HG02970 (cell line): Measurements from ENCODE around the gene SUDS3.
"Not testable (repeated sequence)": the region's sequence is repeated elsewhere in the genome, so short reads cannot be mapped to it uniquely, and the experiment has no call there.

Source experiments
- ATAC-seq: cut with Tn5 transposase; IDR thresholded peaks from one replicate; pipeline ENCODE4 v1.9.1; 2021; ENCODE audit warnings: mild to moderate bottlenecking, moderate library complexity, moderate number of reproducible peaks; ENCODE audit not compliant: unreplicated experiment, low FRiP score

Gene SUDS3

DNA sequence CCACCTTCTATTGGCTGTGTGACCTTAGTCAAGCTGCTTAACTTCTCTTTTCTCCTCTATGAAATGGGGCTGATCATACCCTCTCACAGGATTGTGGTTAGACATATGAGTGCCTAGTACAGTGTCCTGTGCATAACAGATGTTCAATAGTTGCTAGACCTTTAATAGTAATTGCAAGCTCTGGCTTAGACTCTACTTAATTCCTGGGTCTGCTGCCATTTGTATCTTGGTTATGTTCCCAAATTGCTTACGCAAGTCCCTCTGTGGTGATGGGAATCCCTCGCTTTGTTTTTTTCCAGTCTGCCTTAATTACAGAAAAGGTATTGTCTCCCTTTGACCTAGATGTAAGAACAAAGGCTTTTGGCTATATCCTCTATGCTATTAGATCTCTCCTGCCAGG lies 15.1 kb downstream of the SUDS3 start:
- ATAC-seq, result no peak

DNA sequence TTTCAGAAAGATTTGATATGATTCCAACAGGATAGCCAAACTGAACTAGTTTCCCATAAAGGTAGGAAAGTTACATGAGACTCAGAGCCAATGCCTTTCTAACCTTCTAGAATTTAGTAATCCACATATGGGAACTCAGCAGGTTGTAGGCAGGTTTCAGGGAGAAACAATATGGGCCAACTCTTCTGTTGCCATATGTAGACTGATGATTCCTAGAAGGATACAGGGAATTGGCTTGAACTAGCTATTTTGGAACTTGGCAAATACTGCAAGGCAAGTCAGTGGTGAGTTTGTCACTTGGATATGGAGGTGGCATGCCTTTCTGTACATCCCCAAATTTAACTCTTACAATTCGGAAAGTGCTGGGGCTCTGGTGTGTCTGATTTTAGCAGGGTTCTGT lies 15.5 kb downstream of the SUDS3 start:
- ATAC-seq, result no peak

GRCh38 chr12:118397708-118398440 lies 21.5 kb downstream of the SUDS3 start:
- no peak for ATAC-seq

GRCh38 chr12:118398524-118398923 lies 22.2 kb downstream of the SUDS3 start:
- no peak for ATAC-seq

DNA sequence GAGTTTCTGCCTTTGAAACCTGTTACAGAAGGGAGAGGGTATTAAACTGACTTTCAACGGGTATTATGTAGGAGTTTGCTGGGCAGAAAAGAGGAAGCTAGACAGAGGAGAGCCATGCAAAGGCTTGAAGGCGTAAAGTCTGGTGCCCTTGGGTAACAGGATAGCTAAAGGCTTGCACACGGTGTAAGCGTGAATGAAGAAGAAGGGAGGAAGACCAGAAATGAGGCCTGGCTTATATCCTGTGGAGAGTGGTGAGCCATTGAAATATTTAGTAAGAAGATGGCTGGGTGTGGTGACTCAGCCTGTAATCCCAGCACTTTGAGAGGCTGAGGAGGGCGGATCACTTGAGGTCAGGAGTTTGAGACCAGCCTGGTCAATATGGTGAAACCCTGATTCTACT lies 22.6 kb downstream of the SUDS3 start:
- no peak for ATAC-seq

- ATAC-seq, result no peak
These were observed 25.9 kb downstream of the SUDS3 start for GRCh38 chr12:118402251-118402650.

- no peak for ATAC-seq
These were observed 28.6 kb downstream of the SUDS3 start for GRCh38 chr12:118404876-118405521.

DNA sequence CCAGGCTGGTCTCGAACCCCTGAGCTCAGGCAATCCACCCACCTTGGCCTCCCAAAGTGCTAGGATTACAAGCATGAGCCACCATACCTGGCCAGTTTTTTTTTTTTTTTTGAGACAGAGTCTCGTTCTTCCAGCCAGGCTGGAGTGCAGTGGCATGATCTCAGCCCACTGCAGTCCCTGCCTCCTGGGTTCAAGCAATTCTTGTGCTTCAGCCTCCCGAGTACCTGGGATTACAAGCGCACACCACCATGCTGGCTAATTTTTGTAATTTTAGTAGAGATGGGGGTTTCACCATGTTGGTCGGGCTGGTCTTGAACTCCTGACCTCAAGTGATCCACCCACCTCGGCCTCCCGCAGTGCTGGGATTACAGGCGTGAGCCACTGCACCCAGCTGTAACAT lies 31.9 kb downstream of the SUDS3 start:
- ATAC-seq, result not testable (repeated sequence)

DNA sequence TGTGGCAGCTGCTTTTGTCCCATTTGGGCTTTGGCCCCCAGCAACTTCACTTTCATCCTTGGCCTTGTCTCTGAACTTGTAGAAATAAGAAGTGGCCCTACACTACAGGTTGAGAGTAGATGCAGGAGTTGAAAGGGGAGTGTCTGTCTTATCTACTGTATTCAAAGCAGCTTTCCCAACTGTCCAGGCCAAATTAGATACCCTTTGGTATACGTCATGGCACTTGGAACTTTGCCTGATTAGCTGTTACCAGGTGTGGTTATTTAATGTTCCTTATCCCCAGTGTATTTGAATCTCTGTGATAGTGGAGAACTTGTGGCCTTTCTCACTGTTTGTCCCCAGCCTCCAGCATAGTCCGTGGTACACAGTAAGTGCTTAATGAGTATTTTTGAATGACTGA lies 33.5 kb downstream of the SUDS3 start:
- no peak for ATAC-seq

GRCh38 chr12:118417942-118418341 lies 41.6 kb downstream of the SUDS3 start:
- no peak for ATAC-seq

GRCh38 chr12:118418385-118419057 lies 42.2 kb downstream of the SUDS3 start:
- ATAC-seq, result no peak

DNA sequence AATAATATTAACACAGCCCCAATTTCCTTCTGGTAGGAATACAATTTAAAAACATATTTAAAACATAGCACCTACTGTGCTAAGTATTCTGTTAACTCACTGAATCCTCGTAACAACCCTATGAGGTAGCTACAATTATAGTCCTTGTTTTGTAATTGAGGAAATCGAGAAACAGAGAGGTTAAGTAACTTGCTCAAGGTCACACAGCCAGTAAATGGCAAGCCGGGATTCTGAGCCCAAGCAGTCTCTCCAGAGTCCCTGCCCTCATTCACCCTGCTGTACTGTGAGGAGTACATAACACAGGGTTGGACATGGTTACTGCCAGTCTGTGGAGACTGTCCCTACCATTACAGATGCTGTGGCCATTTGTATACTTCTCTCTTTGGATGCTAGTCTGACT lies 44.3 kb downstream of the SUDS3 start:
- ATAC-seq, result no peak

GRCh38 chr12:118424884-118425283 lies 48.5 kb downstream of the SUDS3 start:
- ATAC-seq, result no peak

GRCh38 chr12:118425364-118425763 lies 49.0 kb downstream of the SUDS3 start:
- ATAC-seq, result no peak

- no peak for ATAC-seq
These were observed 51.5 kb downstream of the SUDS3 start for GRCh38 chr12:118427819-118428218.

GRCh38 chr12:118428643-118429042 lies 52.3 kb downstream of the SUDS3 start:
- ATAC-seq, result no peak

- no peak for ATAC-seq
These were observed 53.5 kb downstream of the SUDS3 start for GRCh38 chr12:118429688-118430383.

DNA sequence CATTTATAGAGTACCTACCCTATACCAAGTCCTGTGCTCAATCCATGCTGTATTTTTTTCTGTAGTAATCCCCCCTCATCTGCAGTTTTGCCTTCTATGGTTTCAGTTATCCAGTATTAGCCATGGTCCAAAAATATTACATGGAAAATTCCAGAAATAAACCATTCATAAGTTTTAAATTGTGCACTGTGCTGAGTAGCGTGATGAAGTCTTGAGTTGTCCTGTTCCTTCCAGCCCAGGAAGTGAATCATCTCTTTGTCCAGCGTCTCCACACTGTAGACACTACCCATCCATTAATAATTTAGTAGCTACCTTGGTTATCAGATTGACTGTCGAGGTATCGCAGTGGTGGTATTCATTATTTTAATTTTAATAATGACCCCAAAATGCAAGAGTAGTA lies 54.2 kb downstream of the SUDS3 start:
- no peak for ATAC-seq

DNA sequence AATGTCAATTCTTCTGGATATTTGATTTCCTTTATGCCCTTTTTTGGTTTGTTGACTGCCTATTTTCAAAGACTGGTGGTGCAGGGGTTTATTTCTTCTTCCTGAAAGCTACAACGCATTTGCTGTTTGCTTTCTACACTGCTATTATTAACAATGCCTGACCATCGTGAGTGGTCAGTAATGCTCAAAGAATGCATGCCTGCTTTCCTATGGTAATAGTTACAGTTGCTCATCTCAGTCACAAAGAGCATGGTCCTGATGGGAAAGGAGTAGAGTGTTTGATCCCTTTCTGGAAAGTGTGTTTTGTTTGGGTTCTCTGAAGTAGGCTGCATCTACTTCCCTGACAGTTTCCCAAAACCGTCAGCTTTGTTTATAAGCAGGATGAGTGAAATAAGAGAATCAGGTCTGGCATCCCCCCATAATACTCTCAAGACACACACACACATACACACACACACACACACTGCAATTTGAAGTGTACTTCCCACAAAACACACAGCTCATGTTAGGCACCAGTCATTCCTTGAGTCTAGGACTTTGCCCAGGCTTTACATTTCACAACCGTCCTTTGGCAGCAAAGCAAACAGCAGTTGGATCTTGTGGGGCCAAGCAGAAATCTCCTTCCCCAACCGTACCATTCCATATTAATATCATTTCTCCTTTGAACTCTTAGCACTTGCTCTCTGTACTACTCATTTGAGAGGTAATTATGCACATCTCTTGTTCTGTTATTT lies 56.6 kb downstream of the SUDS3 start:
- no peak for ATAC-seq

GRCh38 chr12:118436002-118436730 lies 59.8 kb downstream of the SUDS3 start:
- no peak for ATAC-seq
